Stimulated activated CD8-positive, alpha-beta memory T cell treated with anti-CD3 and anti-CD28 coated beads, Interleukin-15, amount 100 ng/mL, for 1 hour (primary cell): ENCODE results near the gene PIK3CD.
"Not testable (repeated sequence)": the region's sequence is repeated elsewhere in the genome, so short reads cannot be mapped to it uniquely, and the experiment has no call there.

Source experiments
- DNase-seq: peaks from one replicate; pipeline ENCODE4 v3.0.0-alpha.2; 2020; ENCODE audit warnings: low read depth

The PIK3CD gene

GRCh38 chr1:9689971-9690381 is 38.4 kb downstream of the PIK3CD start:
- no peak for DNase-seq

DNA sequence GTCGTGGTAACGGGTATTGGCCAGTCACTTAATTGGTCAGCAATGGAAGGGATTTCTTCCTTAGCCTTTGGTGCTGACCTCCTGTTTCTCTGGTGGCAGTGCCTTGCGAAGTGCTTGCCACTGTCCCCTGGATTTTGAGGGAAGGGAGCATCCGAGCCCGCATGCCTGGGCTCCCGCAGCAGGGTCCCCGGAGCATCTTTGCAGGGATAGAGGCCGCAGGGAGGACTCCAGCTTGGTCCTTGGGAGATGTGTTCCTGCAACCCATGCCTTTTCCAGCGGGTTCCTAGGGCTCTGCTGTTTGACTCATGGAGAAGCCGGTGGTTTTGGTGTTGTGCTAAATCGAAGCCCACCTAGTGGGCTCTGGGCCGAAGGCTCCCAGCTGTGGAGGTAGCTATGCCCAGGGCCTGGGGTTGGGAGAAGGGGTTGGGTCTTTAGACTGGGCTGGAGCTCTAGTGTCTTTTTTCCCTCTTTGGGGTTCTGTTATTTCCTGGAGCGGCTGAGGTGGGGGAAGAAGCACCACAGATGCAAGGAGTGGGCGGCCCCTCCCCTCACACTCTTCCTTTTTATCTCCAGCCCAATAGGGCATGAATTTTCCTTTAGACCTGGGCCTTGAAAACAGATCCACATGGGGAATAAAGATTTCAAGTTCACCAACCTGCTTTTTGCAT is 39.0 kb downstream of the PIK3CD start:
- DNase-seq: no peak

- DNase-seq: no peak
Measured at GRCh38 chr1:9691108-9691445, 39.5 kb downstream of the PIK3CD start.

- DNase-seq: no peak
Measured at GRCh38 chr1:9691691-9692090, 40.2 kb downstream of the PIK3CD start.

DNA sequence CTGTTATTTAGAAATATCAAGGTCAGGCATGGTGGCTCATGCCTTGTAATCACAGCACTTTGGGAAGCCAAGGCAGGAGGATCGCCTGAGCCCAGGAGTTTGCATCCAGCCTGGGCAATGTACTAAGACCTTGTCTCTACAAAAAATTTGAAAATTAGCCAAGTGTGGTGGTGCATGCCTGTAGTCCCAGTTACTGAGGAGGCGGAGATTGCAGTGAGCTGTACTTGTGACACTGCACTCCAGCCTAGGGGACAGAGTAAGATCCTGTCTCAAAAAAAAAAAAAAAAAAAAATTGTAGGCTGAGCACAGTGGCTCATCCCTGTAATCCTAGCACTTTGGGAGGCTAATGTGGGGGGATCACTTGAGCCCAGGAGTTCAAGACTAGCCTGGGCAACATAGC is 45.3 kb downstream of the PIK3CD start:
- DNase-seq: no peak

- no peak for DNase-seq
Measured at GRCh38 chr1:9699361-9699760, 47.8 kb downstream of the PIK3CD start.

- DNase-seq: no peak
Measured at GRCh38 chr1:9700340-9700739, 48.8 kb downstream of the PIK3CD start.

GRCh38 chr1:9701665-9702064 is 50.1 kb downstream of the PIK3CD start:
- DNase-seq: no peak

- no peak for DNase-seq
Measured at GRCh38 chr1:9703165-9703509, 51.6 kb downstream of the PIK3CD start.

- DNase-seq: no peak
Measured at GRCh38 chr1:9703681-9704080, 52.1 kb downstream of the PIK3CD start.

- DNase-seq: no peak
Measured at GRCh38 chr1:9705337-9706093, 54.0 kb downstream of the PIK3CD start.

DNA sequence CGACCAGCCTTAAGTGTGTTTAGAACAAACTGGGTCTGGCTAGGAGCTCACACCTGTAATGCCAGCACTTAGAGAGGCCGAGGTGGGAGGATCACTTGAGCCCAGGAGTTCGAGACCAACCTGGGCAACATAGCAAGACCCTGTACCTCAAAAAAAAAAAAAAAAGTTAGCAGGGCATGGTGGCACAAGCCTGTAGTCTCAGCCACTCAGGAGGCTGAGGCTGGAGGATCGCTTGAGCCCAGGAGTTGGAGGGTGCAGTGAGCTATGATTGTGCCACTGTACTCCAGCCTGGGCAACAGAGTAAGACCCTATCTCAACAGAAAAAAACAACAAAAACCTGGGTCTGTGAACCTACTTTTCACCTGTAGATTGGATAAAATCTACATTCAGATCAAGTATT is 54.6 kb downstream of the PIK3CD start:
- no peak for DNase-seq

DNA sequence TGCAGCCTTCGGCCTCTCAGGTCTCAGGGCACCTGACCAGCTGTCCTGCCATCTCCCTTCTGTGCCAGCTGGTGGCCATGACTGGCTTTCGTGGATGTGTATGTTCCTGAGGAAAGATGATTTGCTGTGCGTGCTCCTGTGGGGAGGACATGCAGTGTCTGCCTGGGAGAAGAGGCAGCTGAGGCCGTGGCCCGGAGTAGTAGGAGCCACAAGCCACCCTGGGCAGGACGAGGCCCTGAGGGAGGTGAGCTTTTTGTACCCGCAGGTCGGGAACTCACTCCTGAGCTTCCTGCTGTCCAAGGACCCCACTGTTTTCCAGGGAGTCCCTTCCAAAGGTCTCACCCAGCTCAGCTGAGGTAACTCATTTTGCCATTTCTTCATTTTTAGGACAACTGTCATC is 58.5 kb downstream of the PIK3CD start:
- DNase-seq: no peak

GRCh38 chr1:9711466-9712020 is 60.0 kb downstream of the PIK3CD start:
- no peak for DNase-seq

DNA sequence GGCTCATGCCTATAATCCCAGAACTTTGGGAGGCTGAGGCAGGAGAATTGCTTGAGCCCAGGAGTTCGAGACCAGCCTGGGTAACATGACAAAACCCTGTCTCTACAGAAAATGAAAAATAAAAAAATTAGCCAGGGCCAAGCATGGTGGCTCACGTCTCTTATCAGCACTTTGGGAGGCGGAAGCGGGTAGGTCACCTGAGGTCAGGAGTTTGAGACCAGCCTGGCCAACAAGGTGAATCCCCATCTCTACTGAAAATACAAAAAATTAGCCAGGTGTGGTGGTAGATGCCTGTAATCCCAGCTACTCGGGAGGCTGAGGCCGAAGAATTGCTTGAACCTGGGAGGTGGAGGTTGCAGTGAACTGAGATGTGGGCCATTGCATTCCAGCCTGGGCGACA is 61.2 kb downstream of the PIK3CD start:
- not testable (repeated sequence) for DNase-seq

GRCh38 chr1:9714257-9714718 is 62.8 kb downstream of the PIK3CD start:
- no peak for DNase-seq

DNA sequence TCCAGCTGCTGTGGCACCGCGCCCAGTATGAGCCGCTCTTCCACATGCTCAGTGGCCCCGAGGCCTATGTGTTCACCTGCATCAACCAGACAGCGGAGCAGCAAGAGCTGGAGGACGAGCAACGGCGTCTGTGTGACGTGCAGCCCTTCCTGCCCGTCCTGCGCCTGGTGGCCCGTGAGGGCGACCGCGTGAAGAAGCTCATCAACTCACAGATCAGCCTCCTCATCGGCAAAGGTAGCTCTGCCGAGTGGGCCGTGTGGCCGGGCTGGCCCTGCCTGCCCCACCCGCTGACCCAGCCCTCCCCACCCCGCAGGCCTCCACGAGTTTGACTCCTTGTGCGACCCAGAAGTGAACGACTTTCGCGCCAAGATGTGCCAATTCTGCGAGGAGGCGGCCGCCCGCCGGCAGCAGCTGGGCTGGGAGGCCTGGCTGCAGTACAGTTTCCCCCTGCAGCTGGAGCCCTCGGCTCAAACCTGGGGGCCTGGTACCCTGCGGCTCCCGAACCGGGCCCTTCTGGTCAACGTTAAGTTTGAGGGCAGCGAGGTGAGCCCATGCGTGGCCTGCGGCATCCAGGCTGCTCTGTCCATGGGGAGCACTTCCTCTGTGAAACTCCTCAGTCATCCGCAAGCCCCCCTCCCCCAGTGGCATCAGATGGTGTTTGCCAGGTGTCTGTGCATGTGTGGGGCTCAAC is 64.2 kb downstream of the PIK3CD start:
- DNase-seq: peak; percentile 27

DNA sequence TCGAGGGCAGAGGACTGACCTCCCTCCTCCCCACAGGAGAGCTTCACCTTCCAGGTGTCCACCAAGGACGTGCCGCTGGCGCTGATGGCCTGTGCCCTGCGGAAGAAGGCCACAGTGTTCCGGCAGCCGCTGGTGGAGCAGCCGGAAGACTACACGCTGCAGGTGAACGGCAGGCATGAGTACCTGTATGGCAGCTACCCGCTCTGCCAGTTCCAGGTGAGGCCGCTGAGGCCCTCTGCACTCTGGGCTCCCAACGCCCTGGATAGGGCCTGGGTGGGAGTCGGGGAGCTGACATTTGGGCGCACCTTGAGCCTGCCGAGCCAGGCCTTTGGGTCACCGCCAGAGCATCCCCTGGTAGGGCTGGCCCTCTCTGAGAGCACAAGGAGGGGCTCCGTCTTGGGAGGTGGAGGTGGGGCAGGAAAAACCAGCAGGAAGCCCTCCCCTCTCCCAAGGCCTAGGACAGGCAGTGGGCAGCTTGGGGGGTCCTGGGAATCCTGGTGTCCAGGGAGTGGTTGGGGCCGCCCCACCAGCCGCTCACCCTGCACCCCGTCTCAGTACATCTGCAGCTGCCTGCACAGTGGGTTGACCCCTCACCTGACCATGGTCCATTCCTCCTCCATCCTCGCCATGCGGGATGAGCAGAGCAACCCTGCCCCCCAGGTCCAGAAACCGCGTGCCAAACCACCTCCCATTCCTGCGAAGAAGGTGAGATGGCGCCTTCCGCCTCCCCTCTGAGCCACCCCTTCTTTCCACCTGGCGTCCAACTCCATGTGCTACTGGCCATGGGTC is 65.1 kb downstream of the PIK3CD start:
- no peak for DNase-seq

- DNase-seq: peak; percentile 74
Measured at GRCh38 chr1:9717193-9718005, 65.9 kb downstream of the PIK3CD start.

GRCh38 chr1:9718006-9718680 is 66.6 kb downstream of the PIK3CD start:
- no peak for DNase-seq
